H1 (cell line): ENCODE data around the gene GARNL3.

Experiments
- EZH2 ChIP-seq: fragments of 200-600 bp; sonication (generic); IDR thresholded peaks from 2 replicates; pipeline ENCODE4 v1.7.1; 2012; ENCODE audit warnings: low read depth, mild to moderate bottlenecking, moderate library complexity, low read length, inconsistent platforms; ENCODE audit not compliant: severe bottlenecking
- FOSL1 ChIP-seq: IDR thresholded peaks from 2 replicates; pipeline ENCODE4 v1.6.1; 2011; ENCODE audit warnings: mild to moderate bottlenecking, low read depth, low read length, moderate library complexity; ENCODE audit not compliant: insufficient read depth
- POLR2A ChIP-seq, 2 experiments: IDR thresholded peaks; 1 replicate in 1 of 2; 2 replicates in 1 of 2; pipeline ENCODE4 v1.6.1; 2011; ENCODE audit warnings: low read depth in 2 of 2, low read length in 2 of 2, mild to moderate bottlenecking in 2 of 2; ENCODE audit errors: control extremely low read depth in 1 of 2
- SRF ChIP-seq: IDR thresholded peaks from 2 replicates; pipeline ENCODE4 v1.6.1; 2011; ENCODE audit warnings: mild to moderate bottlenecking, low read depth, low read length, moderate library complexity
- TAF1 ChIP-seq: IDR thresholded peaks from 2 replicates; pipeline ENCODE4 v1.6.1; 2011; ENCODE audit warnings: mild to moderate bottlenecking, low read depth, low read length
- TF ChIP-seq, protein P1 (sequence below): IDR thresholded peaks from 2 replicates; pipeline ENCODE4 v1.6.1; 2012; ENCODE audit warnings: low read length, inconsistent platforms
- TF ChIP-seq, protein P2 (sequence below), 3 experiments: IDR thresholded peaks; 1 replicate in 2 of 3; 2 replicates in 1 of 3; pipeline versions ENCODE4 v1.5.1 to v1.6.1; 2011; ENCODE audit warnings: low read length in 3 of 3, mild to moderate bottlenecking in 3 of 3, inconsistent platforms in 2 of 3, low read depth in 1 of 3, moderate library complexity in 1 of 3; ENCODE audit not compliant: insufficient read depth in 1 of 3; ENCODE audit errors: control extremely low read depth in 1 of 3

GRCh38 chr9:127223810-127224177, 40.8 kb upstream of the GARNL3 start:
- TF ChIP-seq, protein P1, sequence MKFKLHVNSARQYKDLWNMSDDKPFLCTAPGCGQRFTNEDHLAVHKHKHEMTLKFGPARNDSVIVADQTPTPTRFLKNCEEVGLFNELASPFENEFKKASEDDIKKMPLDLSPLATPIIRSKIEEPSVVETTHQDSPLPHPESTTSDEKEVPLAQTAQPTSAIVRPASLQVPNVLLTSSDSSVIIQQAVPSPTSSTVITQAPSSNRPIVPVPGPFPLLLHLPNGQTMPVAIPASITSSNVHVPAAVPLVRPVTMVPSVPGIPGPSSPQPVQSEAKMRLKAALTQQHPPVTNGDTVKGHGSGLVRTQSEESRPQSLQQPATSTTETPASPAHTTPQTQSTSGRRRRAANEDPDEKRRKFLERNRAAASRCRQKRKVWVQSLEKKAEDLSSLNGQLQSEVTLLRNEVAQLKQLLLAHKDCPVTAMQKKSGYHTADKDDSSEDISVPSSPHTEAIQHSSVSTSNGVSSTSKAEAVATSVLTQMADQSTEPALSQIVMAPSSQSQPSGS = no peak
- TF ChIP-seq POLR2A (IDR thresholded peaks at IDR 0.05; ENCODE audit: control extremely low read depth in 1 of 2, low read depth in 2 of 2, low read length in 2 of 2) (no peak), TAF1 (no peak), FOSL1 (no peak), EZH2 (no peak), SRF (no peak)
- TF ChIP-seq, protein P2, sequence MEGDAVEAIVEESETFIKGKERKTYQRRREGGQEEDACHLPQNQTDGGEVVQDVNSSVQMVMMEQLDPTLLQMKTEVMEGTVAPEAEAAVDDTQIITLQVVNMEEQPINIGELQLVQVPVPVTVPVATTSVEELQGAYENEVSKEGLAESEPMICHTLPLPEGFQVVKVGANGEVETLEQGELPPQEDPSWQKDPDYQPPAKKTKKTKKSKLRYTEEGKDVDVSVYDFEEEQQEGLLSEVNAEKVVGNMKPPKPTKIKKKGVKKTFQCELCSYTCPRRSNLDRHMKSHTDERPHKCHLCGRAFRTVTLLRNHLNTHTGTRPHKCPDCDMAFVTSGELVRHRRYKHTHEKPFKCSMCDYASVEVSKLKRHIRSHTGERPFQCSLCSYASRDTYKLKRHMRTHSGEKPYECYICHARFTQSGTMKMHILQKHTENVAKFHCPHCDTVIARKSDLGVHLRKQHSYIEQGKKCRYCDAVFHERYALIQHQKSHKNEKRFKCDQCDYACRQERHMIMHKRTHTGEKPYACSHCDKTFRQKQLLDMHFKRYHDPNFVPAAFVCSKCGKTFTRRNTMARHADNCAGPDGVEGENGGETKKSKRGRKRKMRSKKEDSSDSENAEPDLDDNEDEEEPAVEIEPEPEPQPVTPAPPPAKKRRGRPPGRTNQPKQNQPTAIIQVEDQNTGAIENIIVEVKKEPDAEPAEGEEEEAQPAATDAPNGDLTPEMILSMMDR (IDR thresholded peaks at IDR 0.05; ENCODE audit: control extremely low read depth in 1 of 3, insufficient read depth in 1 of 3, low read depth in 1 of 3, low read length in 3 of 3) = peak; percentile 25 to 67 (median 53)
